ENCODE data around the gene GOLGA3.

DNA sequence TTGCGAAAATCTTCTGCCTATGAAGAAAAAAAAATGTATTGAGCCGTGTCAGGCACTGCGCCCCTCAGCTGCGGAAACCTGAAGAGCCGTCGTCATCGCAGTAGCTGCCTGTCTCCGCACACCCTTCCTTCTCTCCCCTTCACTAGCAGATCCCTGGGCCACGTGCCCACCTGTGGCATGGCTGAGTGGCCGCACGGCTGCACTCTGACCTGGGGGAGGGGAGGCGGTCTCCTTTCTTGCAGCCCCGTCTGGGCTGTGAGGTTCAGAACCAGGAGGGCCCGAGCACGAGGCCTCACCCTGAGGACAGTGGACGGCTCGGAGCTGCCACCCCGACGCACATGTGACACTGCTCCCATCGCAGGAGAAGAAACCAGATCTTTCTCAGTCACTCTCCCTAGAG is 93.2 kb downstream of the GOLGA3 start:
- TF ChIP-seq CTCF (conservative IDR thresholded peaks at IDR 0.05; ENCODE audit: low read length) (no peak), EZH2phosphoT487 (IDR thresholded peaks at IDR 0.05; ENCODE audit: borderline replicate concordance) (no peak)

Measured in Loucy (cell line).